Upper lobe of left lung (tissue), 6 donors: Measurements from ENCODE around the gene DCX. TPM values are rescaled to one million over a fixed set of nuclear protein-coding genes. Genes with fewer than 3 reads are reported as not detected.

Experiments used
- ATAC-seq, 2 donors: fragments of 200-7000 bp; cut with Tn5 transposase; one replicate each; pipeline ENCODE4 v1.9.1; 2022; ENCODE audit warnings: mild to moderate bottlenecking in 2 of 2, moderate library complexity in 2 of 2; ENCODE audit not compliant: low FRiP score in 2 of 2
- DNase-seq, 2 donors: peaks; one replicate each; pipeline ENCODE4 v3.0.0-alpha.2; 2019 to 2020
- H3K27ac ChIP-seq, 4 donors: fragments of 200-600 bp; sonication (generic); one replicate each; pipeline ENCODE4 v1.5.1; 2016 to 2019
- H3K27me3 ChIP-seq, 4 donors: fragments of 200-600 bp; sonication (generic); one replicate each; pipeline ENCODE4 v1.5.1; 2017 to 2019
- H3K36me3 ChIP-seq, 4 donors: fragments of 200-600 bp; sonication (generic); one replicate each; pipeline ENCODE4 v1.5.1; 2016 to 2019
- H3K4me1 ChIP-seq, 4 donors: fragments of 200-600 bp; sonication (generic); one replicate each; pipeline ENCODE4 v1.5.1; 2018 to 2019
- H3K4me3 ChIP-seq, 4 donors: fragments of 200-600 bp; sonication (generic); one replicate each; pipeline ENCODE4 v1.5.1; 2017 to 2019; ENCODE audit warnings: mild to moderate bottlenecking in 2 of 4, moderate library complexity in 1 of 4
- H3K9me3 ChIP-seq, 4 donors: fragments of 200-600 bp; sonication (generic); one replicate each; pipeline ENCODE4 v1.5.1; 2018 to 2019
- CTCF ChIP-seq, 6 experiments: fragments of 450-650 bp in 4 of 6; fragments of 200-600 bp in 2 of 6; sonication (generic) in 2 of 6; IDR thresholded peaks; one replicate each; pipeline ENCODE4 v1.5.1; 2016 to 2019; ENCODE audit warnings: antibody characterized with exemption in 6 of 6
- EP300 ChIP-seq, 4 donors: sonication (generic); formaldehyde crosslinking; IDR thresholded peaks; one replicate each; pipeline ENCODE4 v1.5.1; 2017; ENCODE audit warnings: antibody characterized with exemption in 4 of 4, control low read depth in 2 of 4
- POLR2A ChIP-seq, 4 donors: fragments of 450-650 bp; IDR thresholded peaks; one replicate each; pipeline ENCODE4 v1.5.1; 2016 to 2017; ENCODE audit warnings: antibody characterized with exemption in 4 of 4, mild to moderate bottlenecking in 2 of 4
- POLR2AphosphoS5 ChIP-seq, 2 donors: sonication (generic); formaldehyde crosslinking; IDR thresholded peaks; one replicate each; pipeline ENCODE4 v1.5.1; 2017; ENCODE audit warnings: antibody characterized with exemption in 2 of 2
- WGBS, 2 donors: methylation state at CpG; one replicate each; pipeline ENCODE4 v1.1.5; 2017 to 2018; 5-methylcytosine and 5-hydroxymethylcytosine counted together
- total RNA-seq, 6 donors: library from RNA; depleted of rRNA in 4 of 6; stranded (reverse); fragments of >200 nt in 4 of 6; gene quantifications; one replicate each; pipeline versions ENCODE4 v1.1.0 to v1.2.1, GENCODE V29; 2016 to 2021
- donor health status: DM: no; HTN: no; CAD: no; lungs with moderate emphysema.
- donor health status: DM: no; HTN: yes; CAD: no; lungs with severe emphysema.

The DCX gene
- total RNA-seq, 6 donors from 2014 or later, result not detected

- ATAC-seq (no peak), DNase-seq (no peak)
- Histone ChIP-seq H3K27me3 (no peaks in the 10 kb centered on the region), H3K4me1 (no peaks in the 10 kb centered on the region), H3K4me3 (no peak overlapping the region), H3K9me3 (no peaks in the 10 kb centered on the region), H3K27ac (no peak overlapping the region), H3K36me3 (no peaks in the 10 kb centered on the region)
- no peak for TF ChIP-seq CTCF (IDR thresholded peaks at IDR 0.05)
- no peak for TF ChIP-seq POLR2A (IDR thresholded peaks at IDR 0.05)
- 75 to 80% methylated on average over 1 of the region's 1 CpG for WGBS, 2 donors
Measured at GRCh38 chrX:111443946-111444345, 32.0 kb upstream of the DCX start.

- H3K27me3 ChIP-seq, result no peaks in the 10 kb centered on the region
Measured at GRCh38 chrX:111442791-111443190, 30.8 kb upstream of the DCX start.

GRCh38 chrX:111435469-111435868 is 23.5 kb upstream of the DCX start:
- H3K27me3 ChIP-seq, result no peaks in the 10 kb centered on the region
- H3K36me3 ChIP-seq, result no peaks in the 10 kb centered on the region
- no peak for DNase-seq
- H3K9me3 ChIP-seq, result no peaks in the 10 kb centered on the region
- no peak for ATAC-seq
- H3K4me1 ChIP-seq, result no peaks in the 10 kb centered on the region
- H3K4me3 ChIP-seq, result no peak overlapping the region
- no peak for TF ChIP-seq POLR2A (IDR thresholded peaks at IDR 0.05)
- H3K27ac ChIP-seq, result no peak overlapping the region
- WGBS, 2 donors, result 50% methylated on average over 1 of the region's 1 CpG

More at GRCh38 chrX:111442791-111443190, 30.8 kb upstream of the DCX start:
- H3K4me1 ChIP-seq, result no peaks in the 10 kb centered on the region
- no peak overlapping the region for H3K27ac ChIP-seq
- no peak for TF ChIP-seq POLR2AphosphoS5 (IDR thresholded peaks at IDR 0.05)
- no peak for TF ChIP-seq CTCF (IDR thresholded peaks at IDR 0.05)
- TF ChIP-seq POLR2A (IDR thresholded peaks at IDR 0.05), result no peak
- no peak for TF ChIP-seq EP300 (IDR thresholded peaks at IDR 0.05)
- ATAC-seq (no peak), DNase-seq (no peak)
- WGBS, 2 donors, result 85% methylated on average over 2 of the region's 2 CpGs
- no peak overlapping the region for H3K4me3 ChIP-seq
- H3K9me3 ChIP-seq, result no peaks in the 10 kb centered on the region
- no peaks in the 10 kb centered on the region for H3K36me3 ChIP-seq

- 58 to 60% methylated on average over 1 to 2 of the region's 2 CpGs for WGBS, 2 donors
- TF ChIP-seq CTCF (IDR thresholded peaks at IDR 0.05) (no peak), POLR2A (IDR thresholded peaks at IDR 0.05) (no peak), POLR2AphosphoS5 (IDR thresholded peaks at IDR 0.05) (no peak), EP300 (IDR thresholded peaks at IDR 0.05) (no peak)
- H3K9me3 ChIP-seq, result no peaks in the 10 kb centered on the region
- H3K4me3 ChIP-seq, result no peak overlapping the region
- no peak for DNase-seq
- no peaks in the 10 kb centered on the region for H3K4me1 ChIP-seq
- no peak for ATAC-seq
- H3K27me3 ChIP-seq, result no peaks in the 10 kb centered on the region
- H3K27ac ChIP-seq, result no peak overlapping the region
- no peaks in the 10 kb centered on the region for H3K36me3 ChIP-seq
Measured at GRCh38 chrX:111431001-111431400, 19.0 kb upstream of the DCX start.

- no peaks in the 10 kb centered on the region for H3K4me1 ChIP-seq
- no peaks in the 10 kb centered on the region for H3K9me3 ChIP-seq
- TF ChIP-seq CTCF (IDR thresholded peaks at IDR 0.05), result no peak
- no peak for TF ChIP-seq POLR2AphosphoS5 (IDR thresholded peaks at IDR 0.05)
- TF ChIP-seq EP300 (IDR thresholded peaks at IDR 0.05), result no peak
- TF ChIP-seq POLR2A (IDR thresholded peaks at IDR 0.05), result no peak
- H3K27me3 ChIP-seq, result no peaks in the 10 kb centered on the region
- 14 to 29% methylated on average over 1 to 2 of the region's 2 CpGs for WGBS, 2 donors
- H3K4me3 ChIP-seq, result no peak overlapping the region
- no peak for DNase-seq
- no peaks in the 10 kb centered on the region for H3K36me3 ChIP-seq
- ATAC-seq, result no peak
- H3K27ac ChIP-seq, result no peak overlapping the region
Measured at GRCh38 chrX:111411557-111411956, 435 bp downstream of the DCX start.
